Smooth muscle cell (in vitro differentiated cells): Measurements from ENCODE around the gene ALKBH3. TPM values are rescaled to one million over a fixed set of nuclear protein-coding genes. Genes with fewer than 3 reads are reported as not detected.

Experiments
- DNase-seq: peaks from one replicate; lab custom pipeline; 2025; ENCODE audit not compliant: unreplicated experiment; lab: John Stamatoyannopoulos, UW
- H2AFZ ChIP-seq: fragments of 200-600 bp; sonication (generic); 2 replicates; pipeline ENCODE4 v1.6.0; 2016; ENCODE audit warnings: antibody characterized with exemption, low read depth, mild to moderate bottlenecking
- H3F3A ChIP-seq: fragments of 200-600 bp; sonication (generic); 2 replicates; pipeline ENCODE4 v1.6.0; 2017; ENCODE audit warnings: antibody characterized with exemption, low read depth
- H3K27ac ChIP-seq: fragments of 200-600 bp; sonication (generic); 2 replicates; pipeline ENCODE4 v1.5.1; 2016; ENCODE audit warnings: low read depth, mild to moderate bottlenecking
- H3K27me3 ChIP-seq: fragments of 200-600 bp; sonication (generic); 2 replicates; pipeline ENCODE4 v1.6.1; 2016; ENCODE audit warnings: low read depth, mild to moderate bottlenecking
- H3K36me3 ChIP-seq: fragments of 200-600 bp; sonication (generic); 2 replicates; pipeline ENCODE4 v1.5.1; 2016; ENCODE audit warnings: low read depth
- H3K4me1 ChIP-seq: fragments of 200-600 bp; sonication (generic); 2 replicates; pipeline ENCODE4 v1.5.1; 2016; ENCODE audit warnings: low read depth
- H3K4me2 ChIP-seq: fragments of 200-600 bp; sonication (generic); 2 replicates; pipeline ENCODE4 v1.6.0; 2016; ENCODE audit warnings: mild to moderate bottlenecking
- H3K4me3 ChIP-seq: fragments of 200-600 bp; sonication (generic); 2 replicates; pipeline ENCODE4 v1.5.1; 2016; ENCODE audit warnings: mild to moderate bottlenecking
- H3K79me2 ChIP-seq: fragments of 200-600 bp; sonication (generic); 2 replicates; pipeline ENCODE4 v1.6.0; 2016; ENCODE audit warnings: low read depth, mild to moderate bottlenecking
- H3K9ac ChIP-seq: fragments of 200-600 bp; sonication (generic); 2 replicates; pipeline ENCODE4 v1.6.0; 2016; ENCODE audit warnings: low read depth
- H3K9me3 ChIP-seq: fragments of 200-600 bp; sonication (generic); replicated peaks from 2 replicates; pipeline ENCODE4 v1.5.1; 2016; ENCODE audit warnings: low read depth
- H4K20me1 ChIP-seq: fragments of 200-600 bp; sonication (generic); 2 replicates; pipeline ENCODE4 v1.6.0; 2016; ENCODE audit warnings: low read depth
- CTCF ChIP-seq: fragments of 200-600 bp; sonication (generic); IDR thresholded peaks from 2 replicates; pipeline ENCODE4 v1.5.1; 2017; ENCODE audit warnings: borderline replicate concordance, mild to moderate bottlenecking, antibody characterized with exemption; ENCODE audit not compliant: insufficient read depth, poor library complexity, severe bottlenecking
- WGBS: methylation state at CpG from one replicate; pipeline ENCODE4 v1.1.7; 2016; ENCODE audit warnings: low lambda C conversion rate; 5-methylcytosine and 5-hydroxymethylcytosine counted together
- polyA plus RNA-seq: library from polyadenylated mRNA; unstranded; fragments of >200 nt; fragmentation: Nextera tagmentation; extraction: Ambion mirVana; gene quantifications from 2 replicates; pipeline ENCODE4 v1.2.1, GENCODE V29; 2016
- total RNA-seq: library from RNA; depleted of rRNA; stranded (reverse); fragments of >200 nt; gene quantifications from 2 replicates; pipeline ENCODE4 v1.2.3, GENCODE V29; 2014

Gene ALKBH3
- total and polyA plus RNA-seq, 2 experiments from 2014 or later, result 29.9 to 34.3 TPM

DNA sequence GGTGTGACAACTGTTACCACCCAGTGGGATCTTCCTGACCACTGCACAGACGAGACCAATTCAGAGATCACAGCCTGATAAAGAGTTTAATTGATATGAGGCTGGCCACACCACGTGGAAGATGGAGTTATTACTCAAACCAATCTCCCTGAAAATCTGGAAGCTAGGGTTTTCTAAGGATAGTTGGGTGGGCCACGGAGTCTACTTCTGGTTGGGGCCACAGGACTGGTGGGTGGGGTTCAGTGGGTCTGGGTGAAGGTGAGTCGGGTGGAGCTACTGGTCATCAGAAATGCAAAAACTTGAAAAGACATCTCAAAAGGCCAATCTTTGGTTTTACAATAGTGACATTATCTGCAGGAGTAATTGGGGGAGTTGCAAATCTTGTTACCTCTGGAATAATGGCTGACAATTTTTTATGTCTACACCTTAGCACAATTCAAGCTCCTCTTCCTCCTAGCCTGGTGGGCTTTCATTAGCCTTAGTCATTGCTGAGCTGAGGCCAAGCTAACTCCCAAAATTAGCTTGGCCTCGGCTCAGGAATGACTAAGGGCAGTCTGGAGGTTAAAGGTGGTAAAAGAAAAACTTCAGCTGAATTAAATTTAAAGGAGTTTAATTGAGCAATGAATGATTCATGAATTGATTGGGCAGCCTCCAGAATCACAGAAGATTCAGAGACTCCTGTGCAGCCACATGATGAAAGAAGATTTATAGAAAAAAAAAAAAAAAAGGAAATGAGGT lies 74.9 kb downstream of the ALKBH3 start:
- Histone ChIP-seq H3K4me2 (no peak overlapping the region), H3K27me3 (no peaks in the 10 kb centered on the region), H3K9me3 (no peaks in the 10 kb centered on the region), H3K36me3 (no peaks in the 10 kb centered on the region), H4K20me1 (no peaks in the 10 kb centered on the region), H3K4me1 (no peaks in the 10 kb centered on the region), H3K9ac (no peak overlapping the region), H3K27ac (no peak overlapping the region), H2AFZ (no peak overlapping the region), H3F3A (no peaks in the 10 kb centered on the region), H3K4me3 (no peak overlapping the region), H3K79me2 (no peaks in the 10 kb centered on the region)
- WGBS, result 72% methylated on average over 5 of the region's 5 CpGs
- no peak for DNase-seq
- TF ChIP-seq CTCF, result no peak

- no peaks in the 10 kb centered on the region for H3F3A ChIP-seq
- H2AFZ ChIP-seq, result no peak overlapping the region
- 85% methylated on average over 4 of the region's 4 CpGs for WGBS
- peaks cover 6% of the 10 kb centered on the region for H3K4me1 ChIP-seq
- H3K9me3 ChIP-seq, result no peaks in the 10 kb centered on the region
- H4K20me1 ChIP-seq, result no peaks in the 10 kb centered on the region
- H3K4me2 ChIP-seq, result no peak overlapping the region
- H3K9ac ChIP-seq, result no peak overlapping the region
- no peak for DNase-seq
- no peaks in the 10 kb centered on the region for H3K36me3 ChIP-seq
- H3K79me2 ChIP-seq, result no peaks in the 10 kb centered on the region
- no peak overlapping the region for H3K27ac ChIP-seq
- no peak overlapping the region for H3K4me3 ChIP-seq
- no peaks in the 10 kb centered on the region for H3K27me3 ChIP-seq
- TF ChIP-seq CTCF, result no peak
These were observed 76.9 kb downstream of the ALKBH3 start for GRCh38 chr11:43957571-43957970.

GRCh38 chr11:43959321-43959995 lies 78.8 kb downstream of the ALKBH3 start:
- WGBS, result 72% methylated on average over 6 of the region's 6 CpGs
- no peak overlapping the region for H3K4me3 ChIP-seq
- TF ChIP-seq CTCF, result no peak
- H3F3A ChIP-seq, result no peaks in the 10 kb centered on the region
- no peak overlapping the region for H2AFZ ChIP-seq
- H3K27ac ChIP-seq, result no peak overlapping the region
- no peaks in the 10 kb centered on the region for H3K9me3 ChIP-seq
- no peaks in the 10 kb centered on the region for H3K36me3 ChIP-seq
- DNase-seq, result no peak
- H3K4me1 ChIP-seq, result peaks cover 13% of the 10 kb centered on the region
- no peak overlapping the region for H3K9ac ChIP-seq
- H3K79me2 ChIP-seq, result no peaks in the 10 kb centered on the region
- H4K20me1 ChIP-seq, result no peaks in the 10 kb centered on the region
- H3K4me2 ChIP-seq, result no peak overlapping the region
- no peaks in the 10 kb centered on the region for H3K27me3 ChIP-seq
